ENCODE measurements around the gene KCNJ3.

The KCNJ3 gene

DNA sequence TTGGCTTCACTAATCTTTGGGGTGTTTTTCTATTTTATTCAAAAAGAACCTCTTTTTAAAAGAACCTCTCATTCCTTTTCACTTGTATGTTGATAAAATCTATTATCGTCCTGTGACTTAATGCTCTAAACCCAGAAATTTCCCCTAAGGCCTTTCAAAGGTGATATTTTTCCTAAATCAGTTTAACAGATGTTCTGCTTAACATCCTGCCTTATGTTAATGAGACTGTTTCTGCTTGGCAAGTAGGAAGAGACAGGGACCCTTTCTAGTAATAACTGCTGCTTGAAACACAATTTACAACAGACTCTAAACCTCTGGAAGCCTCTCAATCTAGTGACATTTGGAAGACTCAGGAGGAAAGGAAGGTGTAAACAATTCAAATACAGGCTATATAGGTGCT is 128.8 kb downstream of the KCNJ3 start:
- no peak for DNase-seq (ENCODE audit: low read depth)
- no peak overlapping the region for H3K4me3 ChIP-seq (ENCODE audit: low read depth, low read length)
- TF ChIP-seq, protein P1, sequence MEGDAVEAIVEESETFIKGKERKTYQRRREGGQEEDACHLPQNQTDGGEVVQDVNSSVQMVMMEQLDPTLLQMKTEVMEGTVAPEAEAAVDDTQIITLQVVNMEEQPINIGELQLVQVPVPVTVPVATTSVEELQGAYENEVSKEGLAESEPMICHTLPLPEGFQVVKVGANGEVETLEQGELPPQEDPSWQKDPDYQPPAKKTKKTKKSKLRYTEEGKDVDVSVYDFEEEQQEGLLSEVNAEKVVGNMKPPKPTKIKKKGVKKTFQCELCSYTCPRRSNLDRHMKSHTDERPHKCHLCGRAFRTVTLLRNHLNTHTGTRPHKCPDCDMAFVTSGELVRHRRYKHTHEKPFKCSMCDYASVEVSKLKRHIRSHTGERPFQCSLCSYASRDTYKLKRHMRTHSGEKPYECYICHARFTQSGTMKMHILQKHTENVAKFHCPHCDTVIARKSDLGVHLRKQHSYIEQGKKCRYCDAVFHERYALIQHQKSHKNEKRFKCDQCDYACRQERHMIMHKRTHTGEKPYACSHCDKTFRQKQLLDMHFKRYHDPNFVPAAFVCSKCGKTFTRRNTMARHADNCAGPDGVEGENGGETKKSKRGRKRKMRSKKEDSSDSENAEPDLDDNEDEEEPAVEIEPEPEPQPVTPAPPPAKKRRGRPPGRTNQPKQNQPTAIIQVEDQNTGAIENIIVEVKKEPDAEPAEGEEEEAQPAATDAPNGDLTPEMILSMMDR (IDR thresholded peaks at IDR 0.05; ENCODE audit: low read depth, low read length, missing control alignments), result no peak

DNA sequence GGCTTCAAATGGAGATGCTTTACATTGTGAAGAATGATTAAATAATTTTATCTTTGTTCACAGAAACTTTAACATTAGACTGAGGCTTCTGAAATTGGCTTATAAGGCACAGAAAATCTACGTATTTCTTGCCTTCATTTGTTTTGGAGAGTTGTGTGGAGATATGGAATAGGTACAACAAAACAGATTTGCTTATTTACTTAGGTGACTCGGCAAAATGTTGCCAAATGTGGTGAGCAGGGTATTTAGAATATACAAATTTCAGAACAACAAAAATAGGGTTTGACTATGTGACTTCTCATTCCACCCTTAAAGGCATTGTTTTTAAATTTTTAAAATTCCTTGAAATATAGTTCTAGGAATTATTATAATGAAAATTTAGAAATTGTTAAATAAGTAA is 134.2 kb downstream of the KCNJ3 start:
- no peak for DNase-seq (ENCODE audit: low read depth)
- no peak overlapping the region for H3K4me3 ChIP-seq (ENCODE audit: low read depth, low read length)
- TF ChIP-seq, protein P1 (IDR thresholded peaks at IDR 0.05; ENCODE audit: low read depth, low read length, missing control alignments), result no peak

DNA sequence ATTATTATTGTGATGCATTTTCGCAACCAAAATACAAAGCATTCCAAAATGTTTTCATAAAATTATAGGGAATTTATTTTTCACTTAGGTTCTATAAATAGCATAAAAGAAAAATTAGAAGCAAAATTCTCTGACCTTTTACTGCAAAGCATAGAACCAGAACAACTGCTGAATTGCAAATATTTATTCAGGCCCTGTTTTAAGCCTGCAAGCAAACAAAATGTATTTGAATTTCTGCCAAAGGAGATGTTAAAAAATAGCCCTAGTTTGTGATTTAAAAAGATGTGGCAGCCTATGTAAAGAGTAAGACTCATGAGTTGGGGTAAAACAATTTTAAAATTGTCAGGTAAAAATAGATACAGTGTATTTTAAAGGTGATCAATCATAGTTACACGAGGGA is 138.1 kb downstream of the KCNJ3 start:
- no peak for DNase-seq (ENCODE audit: low read depth)
- TF ChIP-seq, protein P1 (IDR thresholded peaks at IDR 0.05; ENCODE audit: low read depth, low read length, missing control alignments), result no peak
- H3K4me3 ChIP-seq (ENCODE audit: low read depth, low read length), result no peak overlapping the region

DNA sequence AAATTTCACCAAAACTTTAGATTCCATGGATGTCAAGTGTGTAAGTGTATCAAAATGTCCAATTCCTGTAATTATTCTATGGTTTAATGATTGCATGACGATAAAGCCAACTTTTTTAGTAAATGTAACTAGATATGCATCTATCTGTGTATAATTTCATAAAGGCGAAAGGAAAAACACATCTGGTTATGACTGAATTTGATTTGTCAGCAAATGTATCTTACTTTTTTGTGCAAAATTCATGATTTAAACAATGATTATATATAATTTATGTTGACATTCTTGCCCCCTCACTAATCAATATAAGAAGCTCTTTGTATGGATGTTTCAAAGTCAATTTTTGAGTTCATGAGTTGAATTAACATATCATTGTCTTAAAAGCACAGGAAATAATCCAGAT is 138.5 kb downstream of the KCNJ3 start:
- H3K4me3 ChIP-seq (ENCODE audit: low read depth, low read length), result no peak overlapping the region
- TF ChIP-seq, protein P1 (IDR thresholded peaks at IDR 0.05; ENCODE audit: low read depth, low read length, missing control alignments), result no peak
- DNase-seq (ENCODE audit: low read depth), result no peak

DNA sequence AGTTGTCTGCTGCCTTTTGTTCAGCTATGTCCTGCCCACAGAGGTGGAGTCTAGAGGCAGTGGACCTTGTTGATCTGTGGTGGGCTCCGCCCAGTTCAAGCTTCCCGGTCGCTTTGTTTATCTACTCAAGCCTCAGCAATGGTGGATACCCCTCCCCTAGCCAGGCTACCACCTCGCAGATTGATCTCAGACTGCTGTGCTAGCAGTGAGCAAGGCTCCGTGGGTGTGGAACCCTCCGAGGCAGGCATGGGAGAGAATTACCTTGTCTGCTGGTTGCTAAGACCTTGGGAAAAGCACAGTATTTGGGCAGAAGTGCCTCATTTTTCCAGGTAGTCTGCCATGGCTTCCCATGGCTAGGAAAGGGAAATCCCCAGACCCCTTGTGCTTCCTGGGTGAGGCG is 146.0 kb downstream of the KCNJ3 start:
- no peak overlapping the region for H3K4me3 ChIP-seq (ENCODE audit: low read depth, low read length)
- DNase-seq (ENCODE audit: low read depth), result no peak
- TF ChIP-seq, protein P1 (IDR thresholded peaks at IDR 0.05; ENCODE audit: low read depth, low read length, missing control alignments), result no peak

DNA sequence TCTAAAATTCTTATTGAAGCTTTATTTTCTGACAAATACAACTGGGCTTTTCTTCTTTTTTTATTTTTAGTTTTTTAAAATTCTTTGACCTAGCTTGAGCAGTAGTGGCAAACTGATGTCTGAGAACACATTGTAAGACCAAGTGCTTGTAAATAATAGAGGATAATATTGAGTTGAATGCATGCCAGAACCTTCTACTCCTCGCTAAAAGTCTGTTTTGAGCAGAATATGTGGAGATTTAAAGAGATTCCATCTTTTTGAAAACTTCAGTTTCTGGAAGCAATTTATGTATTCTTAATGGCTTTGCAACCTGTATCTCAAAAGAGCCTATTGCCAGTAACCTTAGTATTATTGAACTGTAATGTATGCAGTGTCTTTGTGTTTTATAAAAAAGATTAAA is 148.3 kb downstream of the KCNJ3 start:
- TF ChIP-seq, protein P1 (IDR thresholded peaks at IDR 0.05; ENCODE audit: low read depth, low read length, missing control alignments), result no peak
- H3K4me3 ChIP-seq (ENCODE audit: low read depth, low read length), result no peak overlapping the region
- DNase-seq (ENCODE audit: low read depth), result no peak

DNA sequence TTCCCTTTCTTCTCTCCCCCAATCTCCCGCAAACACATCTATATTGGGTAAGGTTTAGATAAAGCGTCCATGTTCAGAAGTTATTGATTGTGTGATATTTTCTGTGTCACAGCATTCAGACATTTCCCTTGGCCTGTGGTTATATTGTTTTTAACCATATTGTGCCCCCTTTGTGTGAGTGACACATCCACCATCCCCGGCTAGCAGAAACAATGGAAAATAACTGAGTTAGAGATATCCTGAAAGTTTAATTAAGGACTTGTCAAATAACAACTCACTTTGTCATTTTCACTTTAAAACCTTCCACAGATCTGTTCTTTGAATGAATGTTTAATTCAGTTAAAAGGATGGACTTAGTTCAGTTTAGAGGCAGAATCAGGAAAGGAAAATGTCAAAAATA is 151.0 kb downstream of the KCNJ3 start:
- TF ChIP-seq, protein P1 (IDR thresholded peaks at IDR 0.05; ENCODE audit: low read depth, low read length, missing control alignments), result no peak
- no peak for DNase-seq (ENCODE audit: low read depth)
- H3K4me3 ChIP-seq (ENCODE audit: low read depth, low read length), result no peak overlapping the region

Measured in GM12864 (cell line).